ENCODE data around the gene NARF.
A peak's percentile ranks its signal among the peaks of the same experiment; 100 is the strongest.

Gene NARF

GRCh38 chr17:82435601-82436583 is 22.6 kb upstream of the NARF start:
- Histone ChIP-seq H3K4me3 (ENCODE audit: low read length) (no peak overlapping the region), H3K4me1 (ENCODE audit: insufficient read depth, low read length) (0 out of 2 replicates have a peak, but pooled peaks cover 2% of the 10 kb centered on the region), H3K36me3 (ENCODE audit: insufficient read depth, low read depth, low read length) (no peaks in the 10 kb centered on the region), H3K27ac (ENCODE audit: low read length) (no peak overlapping the region), H3K9ac (ENCODE audit: low read depth, low read length) (no peak overlapping the region), H3K27me3 (ENCODE audit: insufficient read depth, low read length) (no peaks in the 10 kb centered on the region), H3K9me3 (ENCODE audit: insufficient read depth, low read depth, low read length) (no peaks in the 10 kb centered on the region)

- Histone ChIP-seq H3K4me1 (ENCODE audit: insufficient read depth, low read length) (peaks cover 2% of the 10 kb centered on the region; the same call in 1 of the 2 replicates), H3K27me3 (ENCODE audit: insufficient read depth, low read length) (no peaks in the 10 kb centered on the region), H3K27ac (ENCODE audit: low read length) (no peak overlapping the region), H3K9ac (ENCODE audit: low read depth, low read length) (no peak overlapping the region), H3K36me3 (ENCODE audit: insufficient read depth, low read depth, low read length) (no peaks in the 10 kb centered on the region), H3K4me3 (ENCODE audit: low read length) (no peak overlapping the region), H3K9me3 (ENCODE audit: insufficient read depth, low read depth, low read length) (no peaks in the 10 kb centered on the region)
Measured at GRCh38 chr17:82436601-82437324, 21.8 kb upstream of the NARF start.

GRCh38 chr17:82437325-82437668 is 21.2 kb upstream of the NARF start:
- Histone ChIP-seq H3K4me1 (ENCODE audit: insufficient read depth, low read length) (peaks cover 2% of the 10 kb centered on the region; the same call in 1 of the 2 replicates), H3K9ac (ENCODE audit: low read depth, low read length) (no peak overlapping the region), H3K9me3 (ENCODE audit: insufficient read depth, low read depth, low read length) (no peaks in the 10 kb centered on the region), H3K36me3 (ENCODE audit: insufficient read depth, low read depth, low read length) (no peaks in the 10 kb centered on the region), H3K4me3 (ENCODE audit: low read length) (no peak overlapping the region), H3K27me3 (ENCODE audit: insufficient read depth, low read length) (no peaks in the 10 kb centered on the region), H3K27ac (ENCODE audit: low read length) (no peak overlapping the region)

- Histone ChIP-seq H3K4me1 (ENCODE audit: insufficient read depth, low read length) (peaks cover 2% of the 10 kb centered on the region; the same call in 1 of the 2 replicates), H3K27ac (ENCODE audit: low read length) (no peak overlapping the region), H3K9ac (ENCODE audit: low read depth, low read length) (no peak overlapping the region), H3K27me3 (ENCODE audit: insufficient read depth, low read length) (no peaks in the 10 kb centered on the region), H3K36me3 (ENCODE audit: insufficient read depth, low read depth, low read length) (peaks cover 10% of the 10 kb centered on the region), H3K4me3 (ENCODE audit: low read length) (no peak overlapping the region), H3K9me3 (ENCODE audit: insufficient read depth, low read depth, low read length) (no peaks in the 10 kb centered on the region)
Measured at GRCh38 chr17:82438401-82439193, 19.9 kb upstream of the NARF start.

GRCh38 chr17:82439194-82439828 is 19.2 kb upstream of the NARF start:
- no peak overlapping the region for H3K4me3 ChIP-seq (ENCODE audit: low read length)
- H3K9ac ChIP-seq (ENCODE audit: low read depth, low read length): no peak overlapping the region
- H3K36me3 ChIP-seq (ENCODE audit: insufficient read depth, low read depth, low read length): peaks cover 13% of the 10 kb centered on the region
- no peaks in the 10 kb centered on the region for H3K27me3 ChIP-seq (ENCODE audit: insufficient read depth, low read length)
- no peak overlapping the region for H3K27ac ChIP-seq (ENCODE audit: low read length)
- no peaks in the 10 kb centered on the region for H3K9me3 ChIP-seq (ENCODE audit: insufficient read depth, low read depth, low read length)
- peaks cover 2% of the 10 kb centered on the region; the same call in 1 of the 2 replicates for H3K4me1 ChIP-seq (ENCODE audit: insufficient read depth, low read length)

- peaks cover 16% of the 10 kb centered on the region for H3K36me3 ChIP-seq (ENCODE audit: insufficient read depth, low read depth, low read length)
Measured at GRCh38 chr17:82439829-82440365, 18.6 kb upstream of the NARF start.

GRCh38 chr17:82440469-82440981 is 18.0 kb upstream of the NARF start:
- H3K9me3 ChIP-seq (ENCODE audit: insufficient read depth, low read depth, low read length): no peaks in the 10 kb centered on the region
- no peaks in the 10 kb centered on the region for H3K27me3 ChIP-seq (ENCODE audit: insufficient read depth, low read length)
- H3K27ac ChIP-seq (ENCODE audit: low read length): no peak overlapping the region
- 0 out of 2 replicates have a peak overlapping the region, but pooled peaks have one; percentile 21 for H3K9ac ChIP-seq (ENCODE audit: low read depth, low read length)
- peaks cover 2% of the 10 kb centered on the region; the same call in 1 of the 2 replicates for H3K4me1 ChIP-seq (ENCODE audit: insufficient read depth, low read length)
- no peak overlapping the region for H3K4me3 ChIP-seq (ENCODE audit: low read length)
- peaks cover 17% of the 10 kb centered on the region for H3K36me3 ChIP-seq (ENCODE audit: insufficient read depth, low read depth, low read length)

More at GRCh38 chr17:82439829-82440365, 18.6 kb upstream of the NARF start:
- H3K9me3 ChIP-seq (ENCODE audit: insufficient read depth, low read depth, low read length): no peaks in the 10 kb centered on the region
- H3K27me3 ChIP-seq (ENCODE audit: insufficient read depth, low read length): no peaks in the 10 kb centered on the region
- H3K9ac ChIP-seq (ENCODE audit: low read depth, low read length): no peak overlapping the region
- H3K4me1 ChIP-seq (ENCODE audit: insufficient read depth, low read length): peaks cover 2% of the 10 kb centered on the region; the same call in 1 of the 2 replicates
- H3K27ac ChIP-seq (ENCODE audit: low read length): no peak overlapping the region
- no peak overlapping the region for H3K4me3 ChIP-seq (ENCODE audit: low read length)

GRCh38 chr17:82440991-82441627 is 17.4 kb upstream of the NARF start:
- H3K27ac ChIP-seq (ENCODE audit: low read length): no peak overlapping the region
- H3K4me1 ChIP-seq (ENCODE audit: insufficient read depth, low read length): peaks cover 2% of the 10 kb centered on the region; the same call in 1 of the 2 replicates
- H3K36me3 ChIP-seq (ENCODE audit: insufficient read depth, low read depth, low read length): peaks cover 20% of the 10 kb centered on the region
- H3K27me3 ChIP-seq (ENCODE audit: insufficient read depth, low read length): no peaks in the 10 kb centered on the region
- H3K4me3 ChIP-seq (ENCODE audit: low read length): no peak overlapping the region
- no peak overlapping the region for H3K9ac ChIP-seq (ENCODE audit: low read depth, low read length)
- no peaks in the 10 kb centered on the region for H3K9me3 ChIP-seq (ENCODE audit: insufficient read depth, low read depth, low read length)

- no peak overlapping the region for H3K4me3 ChIP-seq (ENCODE audit: low read length)
- H3K27ac ChIP-seq (ENCODE audit: low read length): no peak overlapping the region
- no peaks in the 10 kb centered on the region for H3K27me3 ChIP-seq (ENCODE audit: insufficient read depth, low read length)
- H3K4me1 ChIP-seq (ENCODE audit: insufficient read depth, low read length): peaks cover 2% of the 10 kb centered on the region; the same call in 1 of the 2 replicates
- no peak overlapping the region for H3K9ac ChIP-seq (ENCODE audit: low read depth, low read length)
- peaks cover 20% of the 10 kb centered on the region for H3K36me3 ChIP-seq (ENCODE audit: insufficient read depth, low read depth, low read length)
- H3K9me3 ChIP-seq (ENCODE audit: insufficient read depth, low read depth, low read length): no peaks in the 10 kb centered on the region
Measured at GRCh38 chr17:82441691-82442487, 16.7 kb upstream of the NARF start.

All from iPS-20b (cell line).